Testis (tissue), 3 donors: ENCODE results near the gene WFS1. TPM values are rescaled to one million over a fixed set of nuclear protein-coding genes. Genes with fewer than 3 reads are reported as not detected.

Experiments used
- DNase-seq: peaks from one replicate; pipeline ENCODE4 v3.0.0-alpha.2; 2019
- H3K27ac ChIP-seq, 2 donors: fragments of 200-600 bp; sonication (generic); one replicate each; pipeline ENCODE4 v1.5.1; 2019
- H3K27me3 ChIP-seq: fragments of 200-600 bp; sonication (generic); one replicate; pipeline ENCODE4 v1.5.1; 2019
- H3K36me3 ChIP-seq: fragments of 200-600 bp; sonication (generic); one replicate; pipeline ENCODE4 v1.5.1; 2017; ENCODE audit warnings: low read depth; ENCODE audit errors: missing control alignments
- H3K4me1 ChIP-seq: fragments of 200-600 bp; sonication (generic); one replicate; pipeline ENCODE4 v1.5.1; 2019
- H3K4me3 ChIP-seq, 2 donors: fragments of 200-600 bp; sonication (generic); one replicate each; pipeline ENCODE4 v1.5.1; 2017 to 2019
- H3K9me3 ChIP-seq: fragments of 200-600 bp; sonication (generic); one replicate; pipeline ENCODE4 v1.5.1; 2017
- POLR2A ChIP-seq: fragments of 450-650 bp; IDR thresholded peaks from one replicate; pipeline ENCODE4 v1.6.1; 2017; ENCODE audit warnings: antibody characterized with exemption, mild to moderate bottlenecking, moderate library complexity
- WGBS, 2 donors: methylation state at CpG; one replicate each; pipeline ENCODE4 v1.1.5; 2018; 5-methylcytosine and 5-hydroxymethylcytosine counted together
- intact Hi-C: fragments of 100-400 bp; cut with DNase I; formaldehyde crosslinking; loops from one replicate; pipeline ENCODE4 v1.15.1; 2023; ENCODE audit warnings: low total_unique reads
- polyA plus RNA-seq: library from polyadenylated mRNA; stranded (reverse); fragments of 350-450 nt; fragmentation: Illumina TruSeq; extraction: RNeasy Lipid Tissue Mini Kit (QIAGEN cat#74804); gene quantifications from one replicate; pipeline ENCODE4 v1.2.3, GENCODE V29; 2014; ENCODE audit warnings: low read depth, low replicate concordance; ENCODE audit not compliant: insufficient read depth
- total RNA-seq, 2 donors: library from RNA; depleted of rRNA; stranded (reverse); fragments of >200 nt; gene quantifications; one replicate each; pipeline ENCODE4 v1.2.3, GENCODE V29; 2016
- TF ChIP-seq, protein P1 (sequence below), 3 experiments: fragments of 450-650 bp in 2 of 3; fragments of 200-600 bp in 1 of 3; sonication (generic) in 1 of 3; IDR thresholded peaks; one replicate each; pipeline ENCODE4 v1.5.1; 2016 to 2019; ENCODE audit warnings: antibody characterized with exemption in 3 of 3, mild to moderate bottlenecking in 2 of 3, moderate library complexity in 1 of 3

The WFS1 gene
- total and polyA plus RNA-seq, 3 donors from 2014 or later, result 80.4 to 202 (median 124) TPM

DNA sequence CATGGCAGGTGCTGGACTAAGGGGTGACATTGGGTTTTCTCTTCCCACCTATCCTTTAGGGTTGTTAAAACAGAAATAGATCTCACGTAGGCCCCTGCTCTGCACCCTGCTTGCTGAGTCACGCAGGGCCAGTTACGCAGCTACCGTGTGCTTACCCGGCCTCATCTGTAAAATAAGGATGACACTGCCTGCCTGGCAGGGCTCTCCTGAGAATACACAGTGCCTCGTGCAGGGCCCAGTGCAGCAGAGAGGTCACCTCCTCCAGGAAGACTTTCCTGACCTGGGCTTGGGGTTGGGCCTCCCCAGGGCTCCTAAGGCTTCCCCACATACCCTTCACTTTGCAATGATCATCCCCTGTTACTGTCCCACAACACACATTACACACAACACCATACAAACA is 35.7 kb upstream of the WFS1 start:
- no peak overlapping the region for H3K27ac ChIP-seq
- H3K27me3 ChIP-seq, result no peaks in the 10 kb centered on the region
- no peak overlapping the region for H3K4me3 ChIP-seq
- no peak for DNase-seq
- TF ChIP-seq, protein P1, sequence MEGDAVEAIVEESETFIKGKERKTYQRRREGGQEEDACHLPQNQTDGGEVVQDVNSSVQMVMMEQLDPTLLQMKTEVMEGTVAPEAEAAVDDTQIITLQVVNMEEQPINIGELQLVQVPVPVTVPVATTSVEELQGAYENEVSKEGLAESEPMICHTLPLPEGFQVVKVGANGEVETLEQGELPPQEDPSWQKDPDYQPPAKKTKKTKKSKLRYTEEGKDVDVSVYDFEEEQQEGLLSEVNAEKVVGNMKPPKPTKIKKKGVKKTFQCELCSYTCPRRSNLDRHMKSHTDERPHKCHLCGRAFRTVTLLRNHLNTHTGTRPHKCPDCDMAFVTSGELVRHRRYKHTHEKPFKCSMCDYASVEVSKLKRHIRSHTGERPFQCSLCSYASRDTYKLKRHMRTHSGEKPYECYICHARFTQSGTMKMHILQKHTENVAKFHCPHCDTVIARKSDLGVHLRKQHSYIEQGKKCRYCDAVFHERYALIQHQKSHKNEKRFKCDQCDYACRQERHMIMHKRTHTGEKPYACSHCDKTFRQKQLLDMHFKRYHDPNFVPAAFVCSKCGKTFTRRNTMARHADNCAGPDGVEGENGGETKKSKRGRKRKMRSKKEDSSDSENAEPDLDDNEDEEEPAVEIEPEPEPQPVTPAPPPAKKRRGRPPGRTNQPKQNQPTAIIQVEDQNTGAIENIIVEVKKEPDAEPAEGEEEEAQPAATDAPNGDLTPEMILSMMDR (IDR thresholded peaks at IDR 0.05), result no peak
- no peak for TF ChIP-seq POLR2A
- intact Hi-C loops, result no loop called here
- H3K4me1 ChIP-seq, result no peaks in the 10 kb centered on the region
- H3K9me3 ChIP-seq, result no peaks in the 10 kb centered on the region
- no peaks in the 10 kb centered on the region for H3K36me3 ChIP-seq
- WGBS, 2 donors, result 91 to 92% methylated on average over 6 of the region's 6 CpGs

DNA sequence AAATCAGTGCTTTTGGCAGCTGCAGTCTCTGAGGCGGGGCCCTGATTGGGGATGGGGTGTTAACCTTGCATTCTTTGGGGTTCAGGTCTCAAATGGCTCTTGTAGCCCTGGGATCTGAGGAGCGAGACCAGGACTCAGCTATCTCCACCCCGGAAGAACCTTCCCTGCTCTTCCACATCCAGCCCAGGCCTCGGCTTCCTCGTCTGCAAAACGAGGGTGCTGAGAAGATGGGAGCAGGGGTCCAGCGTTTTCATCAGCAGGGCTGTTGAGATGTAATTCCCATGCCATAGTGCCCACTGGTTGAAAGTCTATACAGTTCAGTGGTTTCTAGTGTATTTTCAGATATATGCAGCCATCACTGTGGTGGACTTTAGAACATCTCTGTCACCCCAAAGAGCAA is 34.6 kb upstream of the WFS1 start:
- no peak for TF ChIP-seq POLR2A
- TF ChIP-seq, protein P1 (IDR thresholded peaks at IDR 0.05), result no peak
- 92 to 96% methylated on average over 7 of the region's 7 CpGs for WGBS, 2 donors
- Histone ChIP-seq H3K4me3 (no peak overlapping the region), H3K4me1 (no peaks in the 10 kb centered on the region), H3K27ac (no peak overlapping the region), H3K36me3 (no peaks in the 10 kb centered on the region), H3K9me3 (no peaks in the 10 kb centered on the region), H3K27me3 (no peaks in the 10 kb centered on the region)
- no peak for DNase-seq
- intact Hi-C loops, result no loop called here

DNA sequence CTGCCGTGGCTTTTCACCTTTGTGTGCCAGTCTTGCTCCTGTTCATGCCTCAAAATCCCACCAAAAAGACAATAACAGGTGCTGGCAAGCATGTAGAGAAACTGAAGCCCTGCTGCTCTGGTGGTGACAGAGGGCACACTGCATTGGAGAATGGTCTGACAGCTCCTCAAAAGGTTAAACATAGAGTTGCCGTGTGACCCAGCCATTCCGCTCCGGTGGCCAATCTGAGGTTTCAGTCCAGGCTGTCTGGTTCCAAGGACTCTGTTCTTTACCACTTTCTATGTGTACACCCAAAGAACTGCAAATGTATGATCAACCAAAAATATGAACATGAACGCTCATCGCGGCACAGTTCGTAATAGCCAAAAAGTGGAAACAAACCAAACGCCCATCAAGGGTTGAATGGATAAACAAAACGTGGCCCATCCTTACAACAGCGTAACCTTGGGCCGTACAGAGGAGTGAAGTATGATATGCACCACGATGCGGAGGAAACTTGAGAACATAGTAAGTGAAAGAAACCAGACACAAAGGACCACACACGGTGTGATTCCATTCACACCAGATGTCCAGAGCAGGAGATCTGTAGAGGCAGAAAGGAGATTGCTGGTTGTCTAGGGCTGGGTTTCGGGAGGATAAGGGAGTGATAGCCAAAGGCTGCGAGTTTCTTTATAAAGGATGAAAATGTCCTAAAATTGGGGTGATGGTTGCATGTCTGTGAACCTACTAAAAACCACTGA is 33.6 kb upstream of the WFS1 start:
- Histone ChIP-seq H3K36me3 (no peaks in the 10 kb centered on the region), H3K4me1 (no peaks in the 10 kb centered on the region), H3K9me3 (no peaks in the 10 kb centered on the region), H3K27ac (no peak overlapping the region), H3K4me3 (no peak overlapping the region), H3K27me3 (no peaks in the 10 kb centered on the region)
- TF ChIP-seq, protein P1 (IDR thresholded peaks at IDR 0.05), result no peak
- no peak for TF ChIP-seq POLR2A
- intact Hi-C loops, result no loop called here
- DNase-seq, result no peak
- WGBS, 2 donors, result 42 to 53% methylated on average over 17 of the region's 17 CpGs

DNA sequence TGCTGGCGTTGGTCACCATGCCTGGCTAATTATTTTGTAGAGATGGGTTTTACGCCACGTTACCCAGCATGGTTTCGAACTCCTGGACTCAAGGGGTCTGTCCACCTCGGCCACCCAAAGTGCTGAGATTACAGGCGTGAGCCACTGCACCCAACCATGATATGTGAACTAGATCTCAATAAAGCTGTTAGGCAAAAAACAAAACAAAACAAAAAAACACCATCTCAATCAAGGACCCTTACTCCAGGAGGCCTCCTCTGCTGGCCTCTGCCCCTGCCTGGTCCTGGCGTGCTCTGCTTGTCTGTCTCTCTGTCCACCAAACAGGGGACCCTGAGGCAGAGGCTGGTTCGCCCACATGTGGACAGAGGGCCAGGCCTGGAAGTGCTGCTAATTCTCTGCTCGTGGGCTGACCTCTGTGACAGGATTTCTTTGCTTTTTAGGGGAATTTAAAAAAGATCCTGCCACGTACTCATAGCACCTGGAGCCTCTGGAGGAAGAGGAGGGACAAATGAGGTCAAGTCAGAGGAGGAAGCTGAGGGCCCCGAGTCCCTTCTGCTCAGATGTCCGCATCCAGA is 32.7 kb upstream of the WFS1 start:
- Histone ChIP-seq H3K36me3 (no peaks in the 10 kb centered on the region), H3K4me1 (no peaks in the 10 kb centered on the region), H3K4me3 (no peak overlapping the region), H3K27ac (no peak overlapping the region), H3K27me3 (no peaks in the 10 kb centered on the region), H3K9me3 (no peaks in the 10 kb centered on the region)
- DNase-seq, result no peak
- TF ChIP-seq POLR2A, result no peak
- TF ChIP-seq, protein P1 (IDR thresholded peaks at IDR 0.05), result no peak
- WGBS, 2 donors, result 80 to 92% methylated on average over 9 to 12 of the region's 12 CpGs
- intact Hi-C loops, result no loop called here

DNA sequence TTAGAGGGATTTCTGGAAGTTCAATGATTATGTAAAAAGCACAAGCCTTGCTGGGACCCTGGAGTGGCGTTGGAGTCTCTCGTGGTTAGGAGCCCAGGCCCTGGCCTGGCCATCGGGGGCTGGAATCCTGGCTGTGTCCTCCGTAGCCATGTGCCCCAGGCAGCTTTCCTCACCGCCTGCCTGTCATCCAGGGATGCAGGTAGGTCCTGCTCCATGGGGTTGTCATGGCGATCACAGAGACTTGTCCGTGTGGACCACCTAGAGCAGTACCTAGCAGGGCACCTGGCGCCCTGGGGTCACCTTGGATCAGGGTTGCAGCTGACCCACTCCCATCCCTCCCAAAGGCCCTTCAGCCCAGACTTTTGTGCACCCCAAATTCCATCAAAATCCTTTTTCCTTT is 30.2 kb upstream of the WFS1 start:
- Histone ChIP-seq H3K27ac (no peak overlapping the region), H3K9me3 (no peaks in the 10 kb centered on the region), H3K4me1 (no peaks in the 10 kb centered on the region), H3K4me3 (no peak overlapping the region), H3K27me3 (no peaks in the 10 kb centered on the region), H3K36me3 (no peaks in the 10 kb centered on the region)
- intact Hi-C loops, result no loop called here
- 62 to 90% methylated on average over 3 to 8 of the region's 8 CpGs for WGBS, 2 donors
- no peak for DNase-seq
- TF ChIP-seq, protein P1 (IDR thresholded peaks at IDR 0.05), result no peak
- TF ChIP-seq POLR2A, result no peak
